ENCODE measurements around the gene PKLR.

Gene PKLR

DNA sequence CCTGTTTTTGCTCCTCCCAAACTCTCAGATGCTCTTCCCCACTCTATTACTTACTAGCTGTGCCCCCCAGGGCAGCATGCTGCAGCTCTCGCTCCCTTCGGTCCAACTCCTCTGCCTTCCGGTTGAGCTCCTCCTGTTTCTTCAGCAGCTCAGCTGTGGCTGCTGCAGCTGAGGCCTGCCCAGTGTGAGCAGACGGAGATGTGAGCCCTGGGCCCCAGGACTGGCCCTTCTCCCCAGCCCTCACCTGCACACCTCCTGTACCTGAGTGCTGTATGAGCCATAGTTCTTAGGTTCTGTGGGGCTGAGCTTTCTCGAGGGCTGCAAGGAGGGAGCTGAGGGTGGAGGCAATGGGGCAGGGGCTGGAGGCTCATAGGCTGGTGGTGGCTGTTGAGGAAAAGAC, 41.0 kb downstream of the PKLR start:
- no peak for DNase-seq (ENCODE audit: low spot score)
- TF ChIP-seq, protein P1, sequence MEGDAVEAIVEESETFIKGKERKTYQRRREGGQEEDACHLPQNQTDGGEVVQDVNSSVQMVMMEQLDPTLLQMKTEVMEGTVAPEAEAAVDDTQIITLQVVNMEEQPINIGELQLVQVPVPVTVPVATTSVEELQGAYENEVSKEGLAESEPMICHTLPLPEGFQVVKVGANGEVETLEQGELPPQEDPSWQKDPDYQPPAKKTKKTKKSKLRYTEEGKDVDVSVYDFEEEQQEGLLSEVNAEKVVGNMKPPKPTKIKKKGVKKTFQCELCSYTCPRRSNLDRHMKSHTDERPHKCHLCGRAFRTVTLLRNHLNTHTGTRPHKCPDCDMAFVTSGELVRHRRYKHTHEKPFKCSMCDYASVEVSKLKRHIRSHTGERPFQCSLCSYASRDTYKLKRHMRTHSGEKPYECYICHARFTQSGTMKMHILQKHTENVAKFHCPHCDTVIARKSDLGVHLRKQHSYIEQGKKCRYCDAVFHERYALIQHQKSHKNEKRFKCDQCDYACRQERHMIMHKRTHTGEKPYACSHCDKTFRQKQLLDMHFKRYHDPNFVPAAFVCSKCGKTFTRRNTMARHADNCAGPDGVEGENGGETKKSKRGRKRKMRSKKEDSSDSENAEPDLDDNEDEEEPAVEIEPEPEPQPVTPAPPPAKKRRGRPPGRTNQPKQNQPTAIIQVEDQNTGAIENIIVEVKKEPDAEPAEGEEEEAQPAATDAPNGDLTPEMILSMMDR (IDR thresholded peaks at IDR 0.05; ENCODE audit: borderline replicate concordance, control extremely low read depth, extremely low read depth, insufficient read depth, missing control alignments) = no peak
- in situ Hi-C loops (cut with MboI; ENCODE audit: low sequenced_read_pairs, unreplicated experiment) = no loop called here

DNA sequence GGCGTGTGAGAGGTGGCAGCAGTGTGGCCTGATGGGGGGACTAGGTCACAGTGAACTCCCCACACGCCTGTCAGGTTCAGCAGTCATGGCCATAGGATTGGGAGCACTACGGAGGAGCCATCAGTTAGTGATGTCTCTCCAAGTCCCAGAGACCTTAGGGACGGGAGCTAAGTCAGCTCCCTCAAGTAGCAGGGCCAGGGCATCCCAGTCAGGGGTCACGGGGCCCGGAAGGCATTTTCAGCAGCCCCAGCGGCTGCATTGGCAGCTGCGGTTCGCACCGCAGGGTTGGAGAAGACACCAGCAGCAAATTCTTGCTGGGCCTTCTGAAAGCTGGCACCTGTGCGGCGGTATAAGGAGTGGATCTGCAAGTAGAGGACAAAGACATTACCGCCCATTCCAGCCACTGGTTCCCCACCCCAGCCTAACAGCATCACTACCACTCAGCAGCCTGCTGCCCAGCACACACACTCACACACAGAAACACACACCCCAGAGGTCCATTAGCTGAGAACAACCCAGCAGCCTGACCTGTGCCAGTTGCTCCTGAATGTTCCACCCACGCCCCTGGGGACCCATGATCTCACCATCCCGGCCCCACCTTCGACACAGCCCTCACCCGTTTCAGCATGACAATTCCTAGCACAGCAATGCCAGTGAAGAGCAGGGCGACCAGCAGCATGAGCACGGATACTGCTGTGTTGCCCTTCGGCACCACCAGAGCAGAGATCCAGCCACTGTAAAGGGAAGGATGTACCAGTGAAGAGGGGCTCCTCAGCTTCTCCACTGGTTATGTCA, 45.0 kb downstream of the PKLR start:
- in situ Hi-C loops (cut with MboI; ENCODE audit: low sequenced_read_pairs, unreplicated experiment) = no loop called here
- no peak for DNase-seq (ENCODE audit: low spot score)
- TF ChIP-seq, protein P1 (IDR thresholded peaks at IDR 0.05; ENCODE audit: borderline replicate concordance, control extremely low read depth, extremely low read depth, insufficient read depth, missing control alignments) = no peak

DNA sequence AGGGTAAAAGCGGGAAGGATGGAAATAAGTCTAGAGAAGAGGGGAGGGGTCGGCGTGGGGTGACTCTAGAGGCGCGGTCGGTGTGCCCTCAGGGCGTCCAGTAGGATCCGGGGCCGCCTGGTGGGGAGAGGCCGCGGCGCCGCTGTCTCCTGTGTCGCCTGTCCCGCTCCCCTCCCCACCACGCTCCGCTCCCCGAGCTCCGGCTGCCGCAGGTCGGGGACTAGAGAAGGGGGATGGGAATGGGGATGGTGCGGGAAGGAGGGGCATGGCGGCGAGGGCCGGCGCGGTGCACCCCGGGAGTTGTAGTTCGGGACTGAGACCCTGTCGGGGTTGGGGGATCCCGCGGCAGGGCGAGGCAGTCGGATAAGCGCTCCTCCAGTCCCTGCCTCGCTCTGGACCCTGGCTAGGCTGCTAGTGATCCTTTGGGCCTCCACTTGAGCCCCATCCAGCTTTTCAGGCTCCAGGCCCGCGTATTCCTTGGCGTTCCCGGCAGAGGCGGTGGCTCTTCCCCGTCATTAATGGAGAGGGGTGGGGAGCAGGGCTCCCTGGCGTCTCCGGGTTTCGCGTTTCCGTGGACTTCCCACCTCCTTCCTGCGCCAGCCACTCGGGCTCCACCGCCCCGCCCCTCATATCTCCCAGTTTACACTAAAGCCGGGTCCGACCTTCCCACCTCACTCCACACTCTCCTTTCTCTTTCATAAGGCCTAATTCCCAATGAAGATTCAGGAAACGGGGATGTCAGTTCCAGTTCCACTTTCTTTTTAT, 45.8 kb downstream of the PKLR start, which contains the start of gene ENTREP3:
Gene ENTREP3 (minus strand): TSS at position 241 of the 765 bp plus-strand sequence. CDS start 606 bp downstream, outside the sequence.
- TF ChIP-seq, protein P1 (IDR thresholded peaks at IDR 0.05; ENCODE audit: borderline replicate concordance, control extremely low read depth, extremely low read depth, insufficient read depth, missing control alignments) = no peak
- in situ Hi-C loops (cut with MboI; ENCODE audit: low sequenced_read_pairs, unreplicated experiment) = no loop called here
- peak; percentile 96 for DNase-seq (ENCODE audit: low spot score)

DNA sequence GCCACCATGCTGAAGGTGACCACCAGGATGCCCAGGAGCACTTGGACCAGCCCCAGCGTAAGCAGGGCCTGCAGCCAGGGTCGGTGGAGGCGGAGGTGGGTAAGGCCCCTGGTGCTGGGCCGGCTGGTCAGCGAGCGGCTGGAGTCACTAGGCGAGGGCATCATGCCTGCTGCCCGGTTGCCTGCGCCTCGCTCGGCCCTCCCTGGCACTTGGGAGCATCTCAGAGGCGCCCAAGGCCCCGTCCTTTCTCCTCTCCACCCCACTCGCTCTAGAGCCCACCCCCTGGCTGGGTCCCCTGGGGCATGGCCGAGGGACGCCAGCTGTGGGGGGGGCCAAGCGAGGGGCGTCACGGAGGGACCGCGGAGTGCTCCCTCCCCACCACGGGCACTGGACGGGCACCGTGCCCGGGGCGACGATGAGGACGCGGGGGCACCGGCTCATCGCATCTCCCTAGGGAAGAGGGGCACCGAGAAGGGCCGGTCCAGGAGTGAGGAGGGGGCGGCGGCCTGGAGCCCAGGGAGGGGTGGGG, 46.5 kb downstream of the PKLR start:
- TF ChIP-seq, protein P1 (IDR thresholded peaks at IDR 0.05; ENCODE audit: borderline replicate concordance, control extremely low read depth, extremely low read depth, insufficient read depth, missing control alignments) = no peak
- in situ Hi-C loops (cut with MboI; ENCODE audit: low sequenced_read_pairs, unreplicated experiment) = no loop called here
- DNase-seq (ENCODE audit: low spot score) = no peak

DNA sequence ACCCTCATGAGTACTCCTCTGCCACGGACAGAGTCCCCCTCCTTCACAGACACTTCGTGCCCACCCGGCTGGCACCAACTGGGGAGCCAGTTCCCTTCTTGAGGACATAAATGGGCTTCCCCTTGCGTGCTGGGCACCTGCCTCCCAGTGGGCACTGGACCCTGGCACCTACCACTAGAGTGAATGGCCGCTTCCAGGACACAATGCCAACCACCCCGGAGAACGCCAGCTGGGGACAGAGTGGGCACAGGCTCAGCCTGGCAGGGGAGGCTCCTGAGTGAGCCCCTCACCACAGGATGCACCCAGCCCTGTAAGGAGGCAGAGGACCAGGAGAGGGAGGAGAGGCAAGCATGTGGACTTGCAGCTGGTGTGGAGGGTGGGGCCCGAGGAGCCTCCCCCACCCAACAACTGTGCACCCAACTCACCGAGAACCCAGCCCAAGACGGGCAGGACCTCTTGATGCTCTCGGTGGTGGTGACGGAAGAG, 47.0 kb downstream of the PKLR start:
- TF ChIP-seq, protein P1 (IDR thresholded peaks at IDR 0.05; ENCODE audit: borderline replicate concordance, control extremely low read depth, extremely low read depth, insufficient read depth, missing control alignments) = no peak
- DNase-seq (ENCODE audit: low spot score) = no peak
- in situ Hi-C loops (cut with MboI; ENCODE audit: low sequenced_read_pairs, unreplicated experiment) = no loop called here

DNA sequence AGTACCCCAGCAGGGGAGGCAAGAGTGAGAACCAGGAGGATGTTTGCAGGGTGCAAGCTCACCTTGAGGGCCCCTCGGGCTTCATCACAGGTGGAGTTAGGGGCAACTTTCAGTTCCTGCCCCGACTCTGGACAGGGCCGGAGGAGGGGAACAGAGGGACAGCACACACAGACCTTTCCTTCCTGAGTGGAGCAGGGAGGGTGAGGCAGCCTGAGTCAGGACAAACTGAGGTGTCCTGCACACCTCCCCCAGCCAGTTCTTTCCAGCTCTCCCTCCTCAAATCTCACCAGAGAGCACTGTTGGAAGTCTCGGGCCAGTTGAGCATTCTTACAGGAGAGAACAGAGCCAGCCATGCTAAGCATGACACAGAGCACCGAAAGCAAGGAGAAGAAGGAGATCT, 47.4 kb downstream of the PKLR start:
- TF ChIP-seq, protein P1 (IDR thresholded peaks at IDR 0.05; ENCODE audit: borderline replicate concordance, control extremely low read depth, extremely low read depth, insufficient read depth, missing control alignments) = no peak
- in situ Hi-C loops (cut with MboI; ENCODE audit: low sequenced_read_pairs, unreplicated experiment) = no loop called here
- DNase-seq (ENCODE audit: low spot score) = no peak

Data from GM13976 (cell line).